Stimulated activated CD8-positive, alpha-beta memory T cell treated with anti-CD3 and anti-CD28 coated beads, Interleukin-12 subunit alpha, Interleukin-12 subunit beta, amount 100 ng/mL, for 1 hour (primary cell): ENCODE data around the gene ANKRD40.
"Not testable (repeated sequence)": the region's sequence is repeated elsewhere in the genome, so short reads cannot be mapped to it uniquely, and the experiment has no call there.

Experiments
- DNase-seq: peaks from one replicate; pipeline ENCODE4 v3.0.0-alpha.2; 2020; ENCODE audit warnings: low read depth

The ANKRD40 gene

DNA sequence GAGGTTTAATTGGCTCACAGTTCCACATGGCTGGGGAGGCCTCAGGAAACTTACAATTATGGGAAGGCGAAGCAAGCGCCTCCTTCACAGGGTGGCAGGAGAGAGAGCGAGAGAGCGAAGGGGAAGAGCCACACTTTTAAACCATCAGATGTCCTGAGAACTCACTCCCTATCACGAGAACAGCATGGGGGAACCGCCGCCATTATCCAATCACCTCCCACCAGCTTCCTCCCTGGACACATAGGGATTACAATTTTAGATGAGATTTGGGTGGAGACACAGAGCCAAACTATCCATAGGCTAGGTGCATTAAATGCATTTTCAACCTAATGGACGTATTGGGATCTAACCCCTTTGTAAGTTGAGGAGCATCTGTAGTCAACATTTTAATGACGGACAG is 4.9 kb upstream of the ANKRD40 start:
- no peak for DNase-seq

DNA sequence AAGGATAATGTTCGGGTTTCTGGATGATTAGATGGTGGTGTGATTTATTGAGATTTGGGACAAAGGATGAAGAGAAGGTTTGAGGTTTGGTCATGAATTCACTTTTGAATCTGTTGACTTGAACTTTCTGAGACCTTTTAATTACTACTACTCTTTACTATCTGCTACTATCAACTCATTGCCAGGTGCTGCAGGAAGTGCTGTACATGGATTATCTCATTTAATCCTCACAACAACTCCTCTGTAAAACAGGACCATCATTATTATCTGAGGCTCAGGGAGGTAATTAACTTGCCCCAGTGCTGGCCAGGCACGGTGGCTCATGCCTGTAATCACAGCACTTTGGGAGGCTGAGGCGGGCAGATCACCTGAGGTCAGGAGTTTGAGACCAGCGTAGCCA is 2.9 kb upstream of the ANKRD40 start:
- DNase-seq: no peak

DNA sequence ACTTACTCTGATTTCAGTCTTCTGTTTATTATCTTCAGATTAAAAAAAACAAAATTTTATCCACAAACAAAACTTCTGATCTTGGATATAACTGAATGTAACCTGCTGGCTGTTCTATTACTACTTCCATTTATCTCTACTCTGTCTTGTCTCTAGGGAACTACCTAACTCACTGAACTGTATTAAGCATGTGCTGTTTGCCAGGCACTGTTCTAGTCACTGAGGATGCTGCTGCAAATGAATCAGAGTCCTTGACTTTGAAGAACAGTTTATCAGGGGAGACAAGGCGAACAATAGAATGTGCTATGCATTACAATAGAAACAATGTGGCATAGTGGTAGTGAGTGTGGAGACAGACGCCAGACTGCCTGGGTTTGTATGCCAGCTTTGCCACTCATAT is 2.3 kb upstream of the ANKRD40 start:
- DNase-seq: no peak

DNA sequence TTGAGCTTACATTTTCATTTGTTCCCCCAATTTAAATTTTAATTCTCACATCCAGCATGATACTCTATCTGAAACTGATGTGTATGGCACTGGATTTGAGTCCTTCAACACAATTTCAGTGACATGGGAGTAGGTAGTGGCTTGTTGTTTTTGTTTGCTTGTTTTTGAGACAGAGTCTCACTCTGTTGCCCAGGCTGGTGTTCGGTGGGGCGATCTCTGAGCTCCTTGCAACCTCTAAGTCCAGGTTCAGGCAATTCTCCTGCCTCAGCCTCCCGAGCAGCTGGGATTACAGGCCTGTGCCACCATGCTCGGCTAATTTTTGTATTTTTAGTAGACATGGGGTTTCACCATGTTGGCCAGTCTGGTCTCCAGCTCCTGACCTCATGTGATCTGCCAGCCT is 1.3 kb upstream of the ANKRD40 start:
- not testable (repeated sequence) for DNase-seq

DNA sequence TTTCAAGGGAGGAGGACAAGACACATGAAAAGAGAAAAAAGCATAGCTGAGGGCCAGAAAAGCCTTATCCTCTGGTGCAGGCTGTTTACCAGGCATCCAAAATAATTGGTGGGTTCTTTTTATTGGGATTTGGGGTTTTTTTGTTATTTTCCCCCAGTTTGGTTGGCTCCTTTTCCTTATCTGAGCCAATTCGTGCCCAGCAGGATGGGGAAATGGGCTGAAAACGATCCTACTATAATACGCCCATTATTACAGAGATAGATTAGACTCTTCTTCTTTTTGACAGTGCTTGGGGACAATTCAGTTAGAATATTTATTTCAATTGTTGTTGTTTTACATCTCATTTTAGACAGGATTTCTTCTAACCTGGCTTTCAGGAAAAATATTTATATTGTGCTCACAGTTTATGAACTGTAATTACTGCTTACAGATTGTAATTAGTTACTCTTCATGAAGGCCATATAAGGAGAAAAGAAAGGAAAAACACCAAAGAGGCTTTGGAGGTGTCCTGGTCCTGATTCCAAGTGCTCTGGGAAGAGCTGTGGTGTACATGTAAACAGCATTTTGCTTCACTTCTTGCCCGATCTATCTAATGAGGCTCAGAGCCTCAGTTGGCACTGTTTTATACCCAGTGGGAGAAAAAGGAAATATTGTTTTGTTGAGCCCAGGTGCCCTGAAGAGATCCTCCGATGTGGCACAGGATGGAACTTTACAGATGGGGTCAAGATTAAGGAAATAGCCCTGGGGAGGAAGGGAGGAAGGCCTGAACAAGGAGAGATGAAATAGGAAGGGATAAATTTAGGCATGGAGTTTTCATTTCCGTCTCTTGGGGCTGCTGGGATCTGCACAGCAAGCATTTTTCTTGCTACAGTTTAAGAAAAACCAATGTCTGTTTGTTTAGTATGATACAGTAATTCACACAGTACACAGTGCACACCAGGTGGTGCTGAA is 611 bp upstream of the ANKRD40 start:
- DNase-seq: no peak

DNA sequence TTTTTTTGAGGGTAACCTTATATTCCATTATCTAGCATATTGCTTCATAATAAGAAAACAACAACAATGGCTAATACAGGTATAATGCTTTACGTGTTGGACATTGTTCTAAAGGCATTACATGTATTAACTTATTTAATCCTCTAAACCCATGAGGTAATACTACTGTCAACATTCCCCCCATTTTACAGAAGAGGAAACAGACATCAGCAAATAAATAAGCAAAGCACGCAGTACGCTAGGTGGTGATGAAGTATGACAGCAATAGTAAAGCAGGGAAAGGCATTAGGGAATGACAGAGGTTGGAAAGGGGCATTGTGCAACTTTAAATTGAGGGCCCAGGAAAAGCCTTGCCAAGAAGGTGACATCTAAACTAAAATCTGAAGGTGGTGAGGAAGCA is 4.6 kb downstream of the ANKRD40 start:
- DNase-seq: no peak

DNA sequence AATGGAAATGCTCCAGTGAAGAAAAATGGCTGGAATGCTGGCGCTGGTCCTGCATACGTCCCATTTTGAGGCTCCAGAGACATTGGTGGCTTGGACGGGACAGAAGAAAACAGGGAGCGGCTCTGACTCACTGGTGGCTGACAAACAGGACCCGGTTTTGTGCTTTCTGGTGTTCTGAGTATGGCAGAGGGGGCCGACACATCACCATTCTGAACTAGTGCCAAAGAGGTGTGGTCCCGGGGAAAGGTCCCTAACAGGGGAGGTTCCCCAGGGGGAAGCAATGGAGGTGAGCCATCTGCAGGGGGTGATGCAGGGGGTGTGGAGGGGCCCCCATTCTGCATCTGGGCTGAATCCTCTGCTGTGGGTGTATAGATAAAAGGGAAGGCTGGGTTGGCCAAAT is 8.3 kb downstream of the ANKRD40 start:
- DNase-seq: no peak

DNA sequence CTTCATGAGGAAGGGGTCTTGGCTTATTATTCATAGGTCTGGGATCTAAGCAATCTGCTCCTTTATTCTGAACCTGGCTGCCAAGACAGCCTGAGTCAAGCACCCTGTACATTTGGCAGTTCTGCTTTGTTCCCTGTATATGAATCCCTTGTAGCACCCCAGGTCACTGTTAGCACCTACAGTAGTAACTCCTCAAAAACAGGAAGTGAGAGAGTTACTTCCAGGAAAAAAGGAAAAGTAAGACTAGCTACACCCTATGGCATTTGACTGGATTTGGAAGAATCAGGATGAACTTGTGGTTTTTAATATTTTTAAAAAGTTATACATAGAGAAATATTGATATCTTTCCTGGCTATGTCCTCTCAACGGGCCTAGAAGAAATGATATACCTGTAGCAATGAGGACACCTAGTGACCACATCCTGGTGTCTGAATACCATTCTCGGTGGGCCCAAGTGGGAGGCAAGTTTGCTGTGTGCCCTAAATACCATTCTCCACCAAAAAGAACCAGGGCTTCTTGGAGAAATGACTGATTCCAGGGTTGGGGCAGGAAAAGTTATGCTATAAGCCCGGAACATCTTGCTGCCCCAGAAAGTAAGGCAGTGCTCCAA is 9.9 kb downstream of the ANKRD40 start:
- DNase-seq: no peak

DNA sequence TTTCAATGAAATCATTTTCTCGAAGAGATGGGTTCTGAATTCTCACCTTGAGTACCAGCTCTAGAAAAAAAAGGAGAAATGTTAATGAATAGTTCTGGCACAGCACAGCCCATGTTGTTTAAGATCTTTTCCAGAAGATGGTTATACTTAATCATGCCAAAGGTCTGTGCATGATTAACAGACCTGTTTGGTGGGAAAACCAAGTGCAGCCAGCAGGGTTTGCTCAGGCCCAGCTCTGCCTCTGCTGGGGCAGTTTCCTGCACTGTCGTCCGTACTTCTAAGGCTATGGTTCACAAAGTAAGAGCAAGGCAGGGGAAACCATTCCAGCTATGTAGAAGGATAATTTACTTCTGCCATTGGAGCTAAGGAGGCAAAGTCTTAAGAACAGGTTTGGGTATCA is 10.7 kb downstream of the ANKRD40 start:
- DNase-seq: no peak

DNA sequence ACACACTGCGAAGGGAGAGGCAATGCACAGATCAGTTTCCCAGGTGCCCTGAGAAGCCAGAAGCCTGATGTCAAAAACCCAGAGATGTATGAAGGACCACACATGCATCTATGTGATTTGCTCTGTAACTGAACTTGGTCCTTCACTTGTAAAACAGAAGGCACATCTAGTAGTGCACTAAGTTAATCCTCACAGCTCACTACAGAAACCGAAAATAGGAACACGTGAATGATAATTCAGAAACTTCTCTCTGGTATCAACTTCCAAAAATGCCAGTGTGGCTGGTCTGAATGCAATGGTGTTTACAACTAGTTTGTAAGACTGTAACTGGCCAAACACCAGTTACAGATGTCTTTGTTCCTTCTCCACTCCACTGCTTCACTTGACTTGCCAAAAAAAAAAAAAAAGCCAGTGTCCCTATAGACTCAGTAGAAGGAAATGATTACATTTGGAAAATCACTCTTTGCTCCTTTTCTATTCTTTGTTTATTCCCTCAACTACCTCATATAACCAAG is 11.3 kb downstream of the ANKRD40 start:
- DNase-seq: no peak

DNA sequence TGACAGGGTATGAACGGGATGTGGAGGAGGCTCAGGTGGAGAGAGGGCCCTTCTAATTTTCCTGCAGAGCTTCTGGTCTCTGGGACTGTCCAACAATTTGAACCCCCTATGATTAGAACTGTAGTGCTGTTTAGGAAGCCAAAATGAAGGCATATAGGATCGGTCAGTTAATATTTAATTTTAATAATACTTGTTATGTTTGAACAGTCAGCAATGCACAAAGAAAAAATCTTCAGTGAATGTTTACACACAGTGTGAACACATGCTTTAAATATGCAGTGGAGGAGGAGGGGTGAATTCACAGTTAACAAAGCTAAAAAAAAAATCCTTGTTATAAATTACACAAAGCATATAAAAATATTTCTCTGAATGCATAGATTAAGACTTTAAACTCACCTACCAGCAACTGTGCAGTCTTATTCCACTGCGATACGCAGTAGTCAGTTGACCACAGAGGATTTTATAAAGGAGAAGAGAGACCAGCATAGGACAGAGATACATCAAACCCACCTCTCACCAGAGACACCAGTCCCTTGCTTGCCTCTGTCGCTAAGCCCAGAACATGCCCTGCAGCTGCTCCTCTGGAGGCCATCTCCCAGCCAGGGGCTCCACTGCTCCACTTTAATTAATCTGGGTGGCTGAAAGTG is 14.6 kb downstream of the ANKRD40 start:
- no peak for DNase-seq

DNA sequence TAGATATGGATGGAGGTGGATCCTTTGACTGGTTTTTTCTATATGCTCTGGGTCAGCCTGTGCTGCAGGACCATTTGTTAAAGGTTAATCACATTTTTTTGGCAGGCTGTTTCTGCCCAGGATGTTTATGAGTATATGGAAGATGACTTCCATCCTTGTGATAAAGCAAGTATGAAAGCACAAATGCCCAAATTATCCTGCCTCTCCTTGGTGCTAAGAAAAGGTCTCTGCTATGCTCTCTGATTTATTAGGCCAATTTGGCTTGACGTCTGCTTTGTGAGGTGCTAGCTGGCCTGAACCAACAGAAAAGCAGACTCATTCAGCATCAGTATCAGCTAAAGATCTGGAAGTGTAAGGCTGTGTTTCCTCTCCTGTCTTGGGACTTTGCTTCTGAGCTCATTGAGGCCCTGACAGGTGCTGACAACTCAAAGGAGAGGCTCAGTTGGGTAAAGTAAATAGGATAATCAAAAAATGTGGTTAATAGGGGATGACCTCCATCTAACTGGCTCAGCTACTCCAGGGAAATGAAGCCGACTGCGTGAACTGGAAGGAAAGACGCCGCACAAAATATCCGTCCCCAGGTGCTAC is 15.2 kb downstream of the ANKRD40 start:
- no peak for DNase-seq

DNA sequence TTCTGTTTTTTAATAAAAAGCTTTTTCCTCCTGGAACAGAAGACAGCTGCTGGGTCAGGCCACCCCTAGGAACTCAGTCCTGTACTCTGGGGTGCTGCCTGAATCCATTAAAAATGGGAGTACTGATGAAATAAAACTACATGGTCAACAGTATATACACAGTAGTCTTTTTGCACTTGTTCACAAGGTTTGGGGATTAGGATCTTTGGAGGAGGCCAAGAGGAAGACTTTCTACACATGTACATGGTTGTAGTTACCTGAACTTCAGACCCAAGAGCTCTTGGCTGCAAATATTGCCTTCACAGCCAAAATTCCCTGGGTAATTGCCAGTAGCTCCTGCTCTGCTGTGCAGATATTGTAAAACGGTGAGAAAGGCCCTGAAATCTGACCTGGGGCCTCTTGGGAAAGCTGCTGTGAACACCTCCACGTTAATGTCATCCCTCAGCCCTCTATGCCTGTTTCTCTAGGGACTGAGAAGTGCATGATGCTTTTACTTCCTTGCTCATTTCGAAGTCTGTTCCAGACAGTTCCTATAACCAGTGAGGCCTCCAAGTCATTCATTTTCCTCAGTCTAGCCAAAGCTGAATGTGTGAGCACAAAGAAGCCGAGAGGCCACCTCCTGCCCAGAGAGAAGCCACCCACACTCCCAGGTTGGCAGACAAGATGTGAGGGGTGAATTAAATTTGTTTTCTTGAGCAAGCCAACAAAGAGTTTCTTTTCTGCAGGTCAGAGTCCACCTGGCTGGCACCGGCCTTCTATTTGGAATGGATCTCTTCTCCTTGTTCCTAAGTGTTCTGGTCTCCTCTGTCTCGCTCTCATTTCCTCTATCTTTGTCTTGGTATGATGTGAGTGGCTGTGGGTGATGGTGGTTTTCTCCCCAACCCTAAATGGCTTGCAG is 15.9 kb downstream of the ANKRD40 start:
- no peak for DNase-seq

DNA sequence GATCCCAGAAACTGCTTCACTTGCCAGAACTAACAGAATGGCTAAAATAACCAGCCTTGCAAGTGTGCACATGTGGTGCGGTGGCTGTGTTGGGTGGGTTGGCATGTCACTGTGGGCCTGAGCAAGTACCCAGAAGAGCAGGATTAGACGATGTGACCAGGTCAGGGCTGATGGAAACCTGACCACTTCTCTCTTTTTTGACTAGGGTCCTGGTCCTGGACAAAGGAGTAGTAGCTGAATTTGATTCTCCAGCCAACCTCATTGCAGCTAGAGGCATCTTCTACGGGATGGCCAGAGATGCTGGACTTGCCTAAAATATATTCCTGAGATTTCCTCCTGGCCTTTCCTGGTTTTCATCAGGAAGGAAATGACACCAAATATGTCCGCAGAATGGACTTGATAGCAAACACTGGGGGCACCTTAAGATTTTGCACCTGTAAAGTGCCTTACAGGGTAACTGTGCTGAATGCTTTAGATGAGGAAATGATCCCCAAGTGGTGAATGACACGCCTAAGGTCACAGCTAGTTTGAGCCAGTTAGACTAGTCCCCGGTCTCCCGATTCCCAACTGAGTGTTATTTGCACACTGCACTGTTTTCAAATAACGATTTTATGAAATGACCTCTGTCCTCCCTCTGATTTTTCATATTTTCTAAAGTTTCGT is 16.7 kb downstream of the ANKRD40 start:
- DNase-seq: no peak

DNA sequence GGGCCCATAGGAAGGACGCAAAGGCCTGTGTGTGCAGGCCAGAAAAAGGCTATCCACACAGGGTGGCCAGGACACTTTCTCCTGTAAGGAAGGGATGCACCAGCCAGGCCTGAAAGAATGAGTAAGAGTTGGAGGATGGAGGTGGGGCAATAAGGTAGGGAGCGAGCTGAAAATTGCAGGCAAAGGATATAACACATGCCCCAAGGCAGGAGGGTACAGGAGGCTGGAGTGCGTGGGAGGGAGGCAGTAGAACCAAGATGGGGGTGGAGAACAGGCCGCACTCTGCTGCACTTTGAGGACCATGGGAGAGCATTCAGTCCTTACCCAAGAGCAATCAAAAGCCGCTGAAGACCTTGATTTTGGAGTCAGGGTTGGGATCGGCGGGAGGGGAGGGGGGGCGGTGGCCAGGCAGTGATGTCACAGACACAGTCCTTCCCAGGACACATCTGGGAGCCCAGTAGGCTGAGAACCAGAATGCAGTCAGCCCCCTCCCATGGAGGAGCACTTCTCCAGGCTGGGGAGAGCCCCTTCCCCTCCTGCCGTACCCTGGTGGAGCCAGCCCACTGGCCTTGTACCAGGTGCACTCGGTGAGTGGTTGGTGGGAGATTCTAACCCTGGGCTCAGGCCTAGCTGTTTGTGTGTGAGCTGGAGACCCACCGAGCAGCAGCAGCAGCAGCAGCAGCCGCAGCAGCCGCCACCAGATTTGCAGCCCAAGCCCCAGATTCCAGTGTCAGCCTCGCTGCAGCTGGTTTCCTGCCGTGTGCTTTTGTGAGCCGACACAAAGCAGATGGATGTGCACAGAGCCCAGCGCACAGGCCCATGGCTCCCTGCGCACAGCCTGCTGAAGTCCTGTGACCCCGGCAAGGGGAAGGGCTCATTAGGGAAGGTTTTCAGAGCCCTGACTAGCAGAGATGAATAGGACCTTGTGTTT is 17.5 kb downstream of the ANKRD40 start:
- no peak for DNase-seq

DNA sequence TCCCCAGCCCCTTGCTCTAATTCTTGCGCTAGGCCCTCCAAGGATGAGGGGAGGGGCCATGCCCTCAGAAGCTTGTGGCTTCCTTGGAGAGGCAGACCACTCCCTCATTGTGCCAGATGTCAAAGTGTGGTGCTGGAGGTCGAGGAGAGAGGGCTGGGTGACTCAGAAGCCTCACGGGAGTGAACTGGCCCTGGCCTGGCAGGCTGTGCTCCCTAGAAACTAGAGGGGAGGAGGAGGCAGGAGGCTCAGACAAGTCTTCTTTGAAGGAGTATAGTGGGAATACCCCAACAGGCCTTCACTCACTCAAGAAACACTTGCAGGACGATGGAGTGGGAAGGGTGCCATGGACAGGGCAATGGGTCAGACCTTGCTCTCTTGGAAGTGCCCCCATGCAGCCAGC is 18.5 kb downstream of the ANKRD40 start:
- DNase-seq: no peak

DNA sequence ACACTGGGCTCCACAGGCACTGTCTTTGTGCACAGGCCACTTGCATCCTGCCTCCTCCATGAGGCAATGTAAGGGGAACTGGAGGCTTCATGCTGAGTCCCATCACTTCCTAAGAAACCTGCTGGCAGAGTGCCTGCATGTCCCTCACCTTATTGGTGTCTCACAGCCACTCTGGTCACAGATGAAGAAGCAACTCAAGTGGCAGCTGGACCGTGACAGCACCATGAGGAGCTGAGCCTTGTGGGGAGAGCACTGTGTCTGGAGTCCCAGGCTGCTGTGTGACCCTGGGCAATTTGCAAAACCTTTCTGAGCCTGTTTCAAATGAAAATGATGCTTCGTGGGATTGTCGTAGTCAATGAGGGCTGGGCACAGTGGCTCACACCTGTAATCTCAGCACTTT is 19.5 kb downstream of the ANKRD40 start:
- no peak for DNase-seq

DNA sequence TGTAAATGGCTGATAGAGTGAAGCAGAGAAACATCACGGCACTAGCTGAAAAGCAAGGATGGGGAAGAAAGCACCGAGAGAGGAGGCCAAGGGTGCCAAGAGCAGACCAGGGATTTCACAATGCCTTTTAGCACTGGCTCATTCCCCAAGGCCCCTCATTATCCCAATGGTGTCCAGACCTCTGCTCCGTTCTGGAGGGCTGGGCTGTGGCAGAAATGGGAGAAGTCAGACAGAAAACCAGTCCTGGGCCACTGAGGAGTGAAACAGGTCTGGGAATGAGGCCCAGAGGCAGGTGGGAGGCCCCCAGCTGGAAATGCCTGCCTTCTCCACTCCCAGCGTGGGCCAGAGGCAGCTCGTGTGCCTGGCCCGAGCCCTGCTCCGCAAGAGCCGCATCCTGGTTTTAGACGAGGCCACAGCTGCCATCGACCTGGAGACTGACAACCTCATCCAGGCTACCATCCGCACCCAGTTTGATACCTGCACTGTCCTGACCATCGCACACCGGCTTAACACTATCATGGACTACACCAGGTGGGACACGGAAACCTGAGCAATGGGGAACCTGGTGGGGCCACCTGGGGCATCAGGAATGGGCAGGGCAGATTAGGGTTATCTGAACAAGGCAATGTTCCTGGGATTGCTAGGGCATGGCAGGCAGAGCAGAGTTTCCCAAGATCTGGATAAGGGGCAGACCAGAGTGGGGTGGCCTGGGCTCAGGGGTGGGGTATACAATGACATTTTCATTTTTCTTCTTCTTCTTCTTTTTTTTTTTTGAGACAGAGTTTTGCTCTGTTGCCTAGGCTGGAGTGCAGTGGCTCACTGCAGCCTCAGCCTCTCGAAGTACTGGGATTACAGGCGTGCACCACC is 20.3 kb downstream of the ANKRD40 start:
- DNase-seq: no peak
